SK-N-SH treated with all-trans-retinoic acid at 6 μM for 48 hours (cell line): Measurements from ENCODE around the gene BTC.

Source experiments
- ATAC-seq: fragments of 200-7000 bp; cut with Tn5 transposase; 3 replicates; pipeline ENCODE4 v1.9.1; 2020; ENCODE audit warnings: mild to moderate bottlenecking, moderate library complexity
- ARNTL ChIP-seq: fragments of 450-650 bp; formaldehyde crosslinking; IDR thresholded peaks from 2 replicates; pipeline ENCODE4 v1.5.0; 2020; ENCODE audit warnings: low read depth, mild to moderate bottlenecking, moderate library complexity, borderline replicate concordance
- BACH2 ChIP-seq: fragments of 250-450 bp; sonication (Bioruptor Pico); IDR thresholded peaks from 2 replicates; pipeline ENCODE4 v1.9.0; 2021; ENCODE audit warnings: mild to moderate bottlenecking, borderline replicate concordance
- CREB5 ChIP-seq: fragments of 250-450 bp; sonication (Bioruptor Pico); IDR thresholded peaks from 2 replicates; pipeline ENCODE4 v1.5.1; 2020; ENCODE audit warnings: low read depth, mild to moderate bottlenecking, moderate library complexity
- CSDC2 ChIP-seq: fragments of 250-450 bp; sonication (Bioruptor Pico); IDR thresholded peaks from 2 replicates; pipeline ENCODE4 v1.5.0; 2020; ENCODE audit warnings: mild to moderate bottlenecking, moderate library complexity
- CSRNP3 ChIP-seq: fragments of 250-450 bp; sonication (Bioruptor Pico); IDR thresholded peaks from 2 replicates; pipeline ENCODE4 v1.5.1; 2021; ENCODE audit warnings: mild to moderate bottlenecking, moderate library complexity
- ESRRG ChIP-seq: fragments of 250-450 bp; sonication (Bioruptor Pico); IDR thresholded peaks from 2 replicates; pipeline ENCODE4 v1.6.1; 2021; ENCODE audit warnings: mild to moderate bottlenecking
- ISL1 ChIP-seq: fragments of 250-450 bp; sonication (Bioruptor Pico); IDR thresholded peaks from 2 replicates; pipeline ENCODE4 v2.1.2; 2022; ENCODE audit warnings: mild to moderate bottlenecking, moderate library complexity
- OSR1 ChIP-seq: fragments of 250-450 bp; sonication (Bioruptor Pico); IDR thresholded peaks from 2 replicates; pipeline ENCODE4 v1.8.0; 2022; ENCODE audit warnings: moderate library complexity, mild to moderate bottlenecking, inconsistent platforms
- PATZ1 ChIP-seq: fragments of 250-450 bp; sonication (Bioruptor Pico); IDR thresholded peaks from 2 replicates; pipeline ENCODE4 v1.8.0; 2020; ENCODE audit warnings: mild to moderate bottlenecking, moderate library complexity, borderline replicate concordance
- POU6F1 ChIP-seq: fragments of 250-450 bp; sonication (Bioruptor Pico); IDR thresholded peaks from 2 replicates; pipeline ENCODE4 v1.8.0; 2021; ENCODE audit warnings: low read depth, mild to moderate bottlenecking, moderate library complexity, borderline replicate concordance
- PPARA ChIP-seq: fragments of 250-450 bp; sonication (Bioruptor Pico); IDR thresholded peaks from 2 replicates; pipeline ENCODE4 v1.5.0; 2020; ENCODE audit warnings: mild to moderate bottlenecking, borderline replicate concordance
- RARB ChIP-seq: fragments of 250-450 bp; sonication (Bioruptor Pico); IDR thresholded peaks from 2 replicates; pipeline ENCODE4 v1.8.0; 2021; ENCODE audit warnings: mild to moderate bottlenecking, moderate library complexity
- SNAI2 ChIP-seq: fragments of 250-450 bp; sonication (Bioruptor Pico); IDR thresholded peaks from 2 replicates; pipeline ENCODE4 v1.5.0; 2020; ENCODE audit warnings: mild to moderate bottlenecking, moderate library complexity
- TCF4 ChIP-seq: fragments of 250-450 bp; sonication (Bioruptor Pico); IDR thresholded peaks from 2 replicates; pipeline ENCODE4 v1.8.0; 2021; ENCODE audit warnings: mild to moderate bottlenecking, moderate library complexity, borderline replicate concordance
- TOX ChIP-seq: fragments of 250-450 bp; sonication (Bioruptor Pico); IDR thresholded peaks from 2 replicates; pipeline ENCODE4 v1.8.0; 2021; ENCODE audit warnings: mild to moderate bottlenecking, moderate library complexity, borderline replicate concordance
- TSHZ2 ChIP-seq: fragments of 250-450 bp; sonication (Bioruptor Pico); IDR thresholded peaks from 2 replicates; pipeline ENCODE4 v1.5.0; 2020; ENCODE audit warnings: mild to moderate bottlenecking, moderate library complexity
- ZC3H10 ChIP-seq: fragments of 250-450 bp; sonication (Bioruptor Pico); IDR thresholded peaks from 2 replicates; pipeline ENCODE4 v1.5.1; 2021; ENCODE audit warnings: mild to moderate bottlenecking, moderate library complexity
- ZFP3 ChIP-seq: fragments of 250-450 bp; sonication (Bioruptor Pico); IDR thresholded peaks from 2 replicates; pipeline ENCODE4 v1.5.0; 2020; ENCODE audit warnings: mild to moderate bottlenecking, moderate library complexity
- ZFP30 ChIP-seq: fragments of 450-650 bp; formaldehyde crosslinking; IDR thresholded peaks from 2 replicates; pipeline ENCODE4 v1.5.0; 2022; ENCODE audit warnings: mild to moderate bottlenecking, moderate library complexity
- ZNF565 ChIP-seq: fragments of 450-650 bp; formaldehyde crosslinking; conservative IDR thresholded peaks from 2 replicates; pipeline ENCODE4 v1.5.0; 2020; ENCODE audit warnings: low read depth, mild to moderate bottlenecking, moderate library complexity
- ZNF70 ChIP-seq: fragments of 450-650 bp; formaldehyde crosslinking; IDR thresholded peaks from 2 replicates; pipeline ENCODE4 v1.5.0; 2020; ENCODE audit warnings: mild to moderate bottlenecking, moderate library complexity
- ZNF8 ChIP-seq: fragments of 450-650 bp; formaldehyde crosslinking; IDR thresholded peaks from 2 replicates; pipeline ENCODE4 v1.5.0; 2020; ENCODE audit warnings: mild to moderate bottlenecking, moderate library complexity

Gene BTC

GRCh38 chr4:74734995-74735394 is 59.3 kb downstream of the BTC start:
- ATAC-seq: no peak
- TF ChIP-seq TOX (CRISPR knock-in tag): no peak
- no peak for TF ChIP-seq CREB5 (CRISPR knock-in tag)
- no peak for TF ChIP-seq ZNF8 (CRISPR knock-in tag)

GRCh38 chr4:74733756-74734155 is 60.6 kb downstream of the BTC start:
- no peak for TF ChIP-seq TCF4 (CRISPR knock-in tag)
- TF ChIP-seq ISL1 (CRISPR knock-in tag): no peak
- TF ChIP-seq CREB5 (CRISPR knock-in tag): no peak
- TF ChIP-seq SNAI2 (CRISPR knock-in tag): no peak
- no peak for TF ChIP-seq ZFP3
- no peak for TF ChIP-seq CSRNP3 (CRISPR knock-in tag)
- no peak for TF ChIP-seq CSDC2
- no peak for TF ChIP-seq ESRRG (CRISPR knock-in tag)
- no peak for TF ChIP-seq ZC3H10
- TF ChIP-seq ZNF565: no peak
- ATAC-seq: no peak

GRCh38 chr4:74724979-74725378 is 69.3 kb downstream of the BTC start:
- no peak for ATAC-seq
- TF ChIP-seq ZNF8 (CRISPR knock-in tag) (no peak), CSRNP3 (CRISPR knock-in tag) (no peak), ZC3H10 (no peak), OSR1 (CRISPR knock-in tag) (no peak), POU6F1 (CRISPR knock-in tag) (no peak), ZFP30 (no peak), PATZ1 (CRISPR knock-in tag) (no peak), BACH2 (CRISPR knock-in tag) (no peak), ISL1 (CRISPR knock-in tag) (no peak), ESRRG (CRISPR knock-in tag) (no peak), TSHZ2 (CRISPR knock-in tag) (no peak), SNAI2 (CRISPR knock-in tag) (no peak), TOX (CRISPR knock-in tag) (no peak), RARB (CRISPR knock-in tag) (no peak), ZNF565 (no peak), PPARA (no peak), TCF4 (CRISPR knock-in tag) (no peak), ZNF70 (no peak), ARNTL (no peak), ZFP3 (no peak)
